SK-N-SH (cell line): Measurements from ENCODE around the gene TNFRSF18. TPM values are rescaled to one million over a fixed set of nuclear protein-coding genes. Genes with fewer than 3 reads are reported as not detected.

Experiments used
- CTCF ChIA-PET: fragments of 300-600, 350-600 bp; formaldehyde crosslinking; extraction: SDS; loops from one replicate; lab custom pipeline; 2021; lab: Yijun Ruan, JAX
- POLR2A ChIA-PET: fragments of 350-600 bp; sonication (Branson Sonifier 250); formaldehyde crosslinking; extraction: SDS; loops from one replicate; lab custom pipeline; 2020; ENCODE audit warnings: antibody characterized with exemption, inconsistent platforms; lab: Yijun Ruan, JAX
- DNase-seq: peaks from one replicate; pipeline ENCODE4 v3.0.0; 2012
- H2AFZ ChIP-seq: fragments of 200-600 bp; sonication (generic); 2 replicates; pipeline ENCODE4 v1.8.1; 2016; ENCODE audit warnings: antibody characterized with exemption, mild to moderate bottlenecking, low read depth
- H3F3A ChIP-seq: fragments of 200-600 bp; sonication (generic); replicated peaks from 2 replicates; pipeline ENCODE3; 2016; ENCODE audit warnings: antibody characterized with exemption, mild to moderate bottlenecking; ENCODE audit not compliant: insufficient read depth
- H3K27ac ChIP-seq, 2 experiments: fragments of 200-500 bp in 1 of 2; fragments of 200-600 bp in 1 of 2; sonication (Bioruptor generic) in 1 of 2; sonication (generic), shearing (Covaris generic) in 1 of 2; 2 replicates each; pipeline versions ENCODE4 v1.5.1 to v1.6.1; 2014 to 2016; ENCODE audit warnings: low read depth in 2 of 2, inconsistent platforms in 1 of 2, low read length in 1 of 2, mild to moderate bottlenecking in 1 of 2, mixed read lengths in 1 of 2
- H3K27me3 ChIP-seq: fragments of 200-600 bp; sonication (generic), shearing (Covaris generic); 2 replicates; pipeline ENCODE4 v1.6.1; 2016; ENCODE audit warnings: mixed run types; ENCODE audit not compliant: insufficient read depth
- H3K36me3 ChIP-seq, 2 experiments: fragments of 200-500 bp in 1 of 2; fragments of 200-600 bp in 1 of 2; sonication (Bioruptor generic) in 1 of 2; sonication (generic) in 1 of 2; replicated peaks in 1 of 2; 2 replicates each; pipeline versions ENCODE3 to v1.5.1; 2014 to 2016; ENCODE audit warnings: low read length in 1 of 2, mild to moderate bottlenecking in 1 of 2; ENCODE audit not compliant: insufficient read depth in 2 of 2, control insufficient read depth in 1 of 2
- H3K4me1 ChIP-seq, 2 experiments: fragments of 200-500 bp in 1 of 2; fragments of 200-600 bp in 1 of 2; sonication (Bioruptor generic) in 1 of 2; sonication (generic), shearing (Covaris generic) in 1 of 2; 2 replicates each; pipeline versions ENCODE4 v1.5.1 to v1.6.1; 2014 to 2016; ENCODE audit warnings: low read depth in 1 of 2, low read length in 1 of 2, mixed run types in 1 of 2; ENCODE audit not compliant: insufficient read depth in 2 of 2, control insufficient read depth in 1 of 2
- H3K4me2 ChIP-seq: fragments of 200-600 bp; sonication (generic), shearing (Covaris generic); 2 replicates; pipeline ENCODE4 v1.6.1; 2017; ENCODE audit warnings: mixed run types
- H3K4me3 ChIP-seq, 2 experiments: fragments of 200-500 bp in 1 of 2; fragments of 200-600 bp in 1 of 2; sonication (Bioruptor generic) in 1 of 2; sonication (generic), shearing (Covaris generic) in 1 of 2; 2 replicates each; pipeline versions ENCODE4 v1.5.1 to v1.8.1; 2014 to 2016; ENCODE audit warnings: low read depth in 2 of 2, inconsistent platforms in 1 of 2, low read length in 1 of 2, mild to moderate bottlenecking in 1 of 2, mixed read lengths in 1 of 2, moderate library complexity in 1 of 2
- H3K79me2 ChIP-seq: fragments of 200-600 bp; sonication (generic); 2 replicates; pipeline ENCODE4 v1.8.1; 2017; ENCODE audit warnings: mild to moderate bottlenecking; ENCODE audit not compliant: insufficient read depth
- H3K9ac ChIP-seq: fragments of 200-600 bp; sonication (generic); 2 replicates; pipeline ENCODE4 v1.6.1; 2017; ENCODE audit warnings: mixed run types
- H3K9me2 ChIP-seq: fragments of 200-600 bp; sonication (generic); 2 replicates; pipeline ENCODE4 v1.6.1; 2017; ENCODE audit warnings: mixed run types
- H3K9me3 ChIP-seq: fragments of 200-600 bp; sonication (generic); 2 replicates; pipeline ENCODE4 v1.6.1; 2017; ENCODE audit warnings: mixed run types, mild to moderate bottlenecking, moderate library complexity
- H4K20me1 ChIP-seq: fragments of 200-600 bp; sonication (generic); 2 replicates; pipeline ENCODE4 v1.6.1; 2017; ENCODE audit warnings: mild to moderate bottlenecking, mixed run types; ENCODE audit not compliant: insufficient read depth
- REST ChIP-seq: IDR thresholded peaks from 2 replicates; pipeline ENCODE4 v1.6.1; 2012; ENCODE audit warnings: mild to moderate bottlenecking, low read depth, low read length, moderate library complexity
- USF1 ChIP-seq: IDR thresholded peaks from 2 replicates; pipeline ENCODE4 v1.4.0; 2012; ENCODE audit warnings: low read depth, borderline replicate concordance
- USF2 ChIP-seq: fragments of 150-350 bp; IDR thresholded peaks from 2 replicates; pipeline ENCODE4 v1.6.1; 2017; ENCODE audit warnings: antibody characterized with exemption, low read length, low read depth, borderline replicate concordance
- WGBS: methylation state at CpG from one replicate; pipeline ENCODE4 v1.1.6; 2017; ENCODE audit warnings: low lambda C conversion rate; 5-methylcytosine and 5-hydroxymethylcytosine counted together
- polyA plus RNA-seq, 3 experiments: library from polyadenylated mRNA; depleted of rRNA; stranded (reverse); fragments of >200 nt; gene quantifications; 2 replicates each; pipeline ENCODE4 v1.2.3, GENCODE V29; 2012

The TNFRSF18 gene
- polyA plus RNA-seq, 1 of the 3 experiments (the other 2 are of a cell fraction), result 0.05 TPM

GRCh38 chr1:1242461-1243265 is 36.3 kb upstream of the TNFRSF18 start:
- no peaks in the 10 kb centered on the region for H3K36me3 ChIP-seq
- H3K79me2 ChIP-seq, result no peaks in the 10 kb centered on the region

More at GRCh38 chr1:1242461-1243265, 36.3 kb upstream of the TNFRSF18 start:
- peaks cover 0 to 18% of the 10 kb centered on the region in 2 experiments; a peak in 1 of 4 replicates for H3K4me1 ChIP-seq
- no peak overlapping the region for H3K9ac ChIP-seq
- WGBS, result 80% methylated on average over 26 of the region's 41 CpGs
- H2AFZ ChIP-seq, result no peak overlapping the region
- POLR2A ChIA-PET, result no interaction called here
- DNase-seq, result no peak
- TF ChIP-seq REST (no peak), USF1 (no peak), USF2 (no peak)
- TF ChIP-seq, all 33 proteins: peak for 0
- Histone ChIP-seq H3K27me3 (no peaks in the 10 kb centered on the region), H3K9me3 (no peaks in the 10 kb centered on the region), H3K9me2 (no peaks in the 10 kb centered on the region), H3K4me3 (no peak overlapping the region), H3K27ac (no peak overlapping the region), H3K4me2 (no peak overlapping the region), H3F3A (no peaks in the 10 kb centered on the region), H4K20me1 (no peaks in the 10 kb centered on the region)
- CTCF ChIA-PET, result interaction anchor here (0.7 to 3.5 kb wide), 4 partner anchors 8 to 210 kb away, joined by 3 to 12 read pairs (median 9); no protein-coding TSS in a partner anchor
